ENCODE results near the gene PCBP3. TPM values are rescaled to one million over a fixed set of nuclear protein-coding genes. Genes with fewer than 3 reads are reported as not detected.

PCBP3 gene
- total and polyA plus RNA-seq, 2 of the 8 experiments (the other 6 are each of a cell fraction or from before 2014, with no cell fraction given) = 3.5 to 6.3 TPM

- CTCF ChIA-PET (ENCODE audit: partially characterized antibody) = interaction anchor here (1.0 to 1.7 kb wide), 2 partner anchors 9 to 194 kb away, joined by 3 read pairs; no protein-coding TSS in a partner anchor
- POLR2A ChIA-PET (ENCODE audit: partially characterized antibody) = no interaction called here
- H3K27me3 ChIP-seq (replicated peaks in 1 of 4; ENCODE audit: control insufficient read depth in 3 of 4, extremely low read depth in 1 of 4, insufficient read depth in 3 of 4, low read length in 3 of 4) = no peaks in the 10 kb centered on the region
Measured at GRCh38 chr21:45766501-45766900, 123.0 kb downstream of the PCBP3 start.

More at GRCh38 chr21:45766501-45766900, 123.0 kb downstream of the PCBP3 start:
- H4K91ac ChIP-seq (replicated peaks; ENCODE audit: insufficient read length, low read length) = no peak overlapping the region
- DNase-seq (ENCODE audit: low read depth in 1 of 2, low spot score in 2 of 2) (no peak), FAIRE-seq (no peak)
- TF ChIP-seq ZNF274 (IDR thresholded peaks at IDR 0.05; ENCODE audit: borderline replicate concordance, extremely low read depth, low read length) (no peak), SIRT6 (IDR thresholded peaks at IDR 0.05; ENCODE audit: low read length) (no peak), USF2 (IDR thresholded peaks at IDR 0.05; ENCODE audit: low read length) (no peak), BRCA1 (IDR thresholded peaks at IDR 0.05; ENCODE audit: low read depth, low read length) (no peak), PHF8 (conservative IDR thresholded peaks at IDR 0.05; ENCODE audit: low read depth, low read length) (no peak), MAX (IDR thresholded peaks at IDR 0.05) (no peak), FOSL1 (IDR thresholded peaks at IDR 0.05; ENCODE audit: insufficient read depth, low read depth, low read length) (no peak), TAF1 (IDR thresholded peaks at IDR 0.05; ENCODE audit: low read depth, low read length) (no peak)
- H3K9me3 ChIP-seq (ENCODE audit: insufficient read depth in 2 of 2, low read depth in 1 of 2, low read length in 1 of 2) = no peaks in the 10 kb centered on the region
- H2BK12ac ChIP-seq (ENCODE audit: low read depth, low read length) = no peak overlapping the region
- peaks cover 0 to 2% of the 10 kb centered on the region in 2 experiments for H4K20me1 ChIP-seq (replicated peaks in 1 of 2; ENCODE audit: control insufficient read depth in 1 of 2, insufficient read depth in 2 of 2, low read length in 2 of 2)
- H2BK5ac ChIP-seq (ENCODE audit: low read depth, low read length) = no peak overlapping the region
- H4K8ac ChIP-seq (ENCODE audit: extremely low read depth, insufficient read depth, low read length) = no peak overlapping the region
- no peak overlapping the region for H3K27ac ChIP-seq (ENCODE audit: low read depth, low read length)
- 90% methylated on average over 5 of the region's 5 CpGs; no CpG with 5 or more reads in 1 of the 2 experiments for WGBS, 2 experiments (ENCODE audit: extremely low coverage in 1 of 2, insufficient coverage in 1 of 2, insufficient read length in 1 of 2, insufficient replicate concordance in 2 of 2, low coverage in 1 of 2, low lambda C conversion rate in 2 of 2, missing lambda C conversion rate in 1 of 2)
- H3K9ac ChIP-seq (replicated peaks in 1 of 4; ENCODE audit: extremely low read depth in 1 of 4, low read depth in 3 of 4, low read length in 3 of 4) = no peak overlapping the region
- no peak overlapping the region for H3K23ac ChIP-seq (ENCODE audit: insufficient read length)
- H4K5ac ChIP-seq (ENCODE audit: insufficient read length, low read depth, low read length) = no peak overlapping the region
- H3K4me3 ChIP-seq (ENCODE audit: extremely low read depth in 1 of 4, insufficient read depth in 2 of 4, low read depth in 3 of 4, low read length in 4 of 4) = no peak overlapping the region
- H2AFZ ChIP-seq (ENCODE audit: low read length) = no peak overlapping the region
- no peak overlapping the region for H3K4me2 ChIP-seq (ENCODE audit: insufficient read depth in 1 of 2, low read depth in 2 of 2, low read length in 2 of 2)
- no peak overlapping the region for H2BK20ac ChIP-seq (ENCODE audit: low read length)
- H3K23me2 ChIP-seq (ENCODE audit: low read depth, low read length) = no peaks in the 10 kb centered on the region
- no peak overlapping the region for H3K56ac ChIP-seq (replicated peaks; ENCODE audit: insufficient read length, low read depth, low read length)
- H3K36me3 ChIP-seq (ENCODE audit: control insufficient read depth in 2 of 4, insufficient read depth in 4 of 4, low read length in 3 of 4) = no peaks in the 10 kb centered on the region
- H2AK5ac ChIP-seq (ENCODE audit: low read depth, low read length) = no peak overlapping the region
- no peak overlapping the region for H2BK15ac ChIP-seq (ENCODE audit: low read length)
- H3K4ac ChIP-seq (replicated peaks; ENCODE audit: insufficient read length, low read depth, low read length) = no peak overlapping the region
- H3K79me2 ChIP-seq (ENCODE audit: control insufficient read depth in 1 of 2, insufficient read depth in 2 of 2, low read length in 2 of 2) = no peaks in the 10 kb centered on the region
- H3K79me1 ChIP-seq (ENCODE audit: low read depth, low read length) = no peaks in the 10 kb centered on the region; the same call in 1 of the 2 replicates
- H3K4me1 ChIP-seq (replicated peaks in 1 of 4; ENCODE audit: control insufficient read depth in 3 of 4, insufficient read depth in 4 of 4, low read length in 3 of 4) = 0 out of 7 replicates have a peak, but pooled peaks cover 0 to 2% (median 0%) of the 10 kb centered on the region in 4 experiments
- H2BK120ac ChIP-seq (replicated peaks; ENCODE audit: low read depth, low read length) = no peak overlapping the region
- H3K14ac ChIP-seq (ENCODE audit: insufficient read length) = no peak overlapping the region
- no peak overlapping the region for H3K18ac ChIP-seq (ENCODE audit: extremely low read depth, low read length)
